Measurements from ENCODE around the gene FURIN.

FURIN gene

DNA sequence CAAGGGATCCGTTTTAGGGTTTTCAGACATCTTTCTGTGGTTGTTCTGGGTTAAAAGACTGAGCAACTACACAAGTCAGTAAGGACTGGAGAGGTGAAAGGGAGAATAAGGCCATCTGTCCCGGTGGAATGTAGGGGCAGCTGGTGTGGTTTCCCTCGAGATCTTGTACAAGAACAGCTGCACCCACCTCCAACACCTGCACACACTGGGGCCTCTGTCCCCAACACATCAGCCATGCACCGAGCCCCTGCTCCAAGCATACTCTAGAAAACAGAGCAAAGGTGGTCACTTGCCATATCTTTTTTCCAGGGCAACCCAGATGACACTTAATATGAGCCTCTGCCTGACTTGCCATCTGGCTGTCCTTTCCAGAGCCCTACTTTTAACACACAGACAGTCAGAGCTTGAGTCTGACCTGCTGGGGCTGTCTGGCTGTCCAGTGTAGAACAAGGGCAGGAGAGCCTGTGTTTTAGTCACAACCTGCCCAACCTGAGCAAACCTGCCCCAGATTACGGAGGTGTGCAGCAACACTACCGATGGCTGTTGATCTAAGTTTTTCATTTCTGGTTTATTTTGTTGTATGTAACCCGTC is 46.9 kb downstream of the FURIN start:
- TF ChIP-seq, protein P1, sequence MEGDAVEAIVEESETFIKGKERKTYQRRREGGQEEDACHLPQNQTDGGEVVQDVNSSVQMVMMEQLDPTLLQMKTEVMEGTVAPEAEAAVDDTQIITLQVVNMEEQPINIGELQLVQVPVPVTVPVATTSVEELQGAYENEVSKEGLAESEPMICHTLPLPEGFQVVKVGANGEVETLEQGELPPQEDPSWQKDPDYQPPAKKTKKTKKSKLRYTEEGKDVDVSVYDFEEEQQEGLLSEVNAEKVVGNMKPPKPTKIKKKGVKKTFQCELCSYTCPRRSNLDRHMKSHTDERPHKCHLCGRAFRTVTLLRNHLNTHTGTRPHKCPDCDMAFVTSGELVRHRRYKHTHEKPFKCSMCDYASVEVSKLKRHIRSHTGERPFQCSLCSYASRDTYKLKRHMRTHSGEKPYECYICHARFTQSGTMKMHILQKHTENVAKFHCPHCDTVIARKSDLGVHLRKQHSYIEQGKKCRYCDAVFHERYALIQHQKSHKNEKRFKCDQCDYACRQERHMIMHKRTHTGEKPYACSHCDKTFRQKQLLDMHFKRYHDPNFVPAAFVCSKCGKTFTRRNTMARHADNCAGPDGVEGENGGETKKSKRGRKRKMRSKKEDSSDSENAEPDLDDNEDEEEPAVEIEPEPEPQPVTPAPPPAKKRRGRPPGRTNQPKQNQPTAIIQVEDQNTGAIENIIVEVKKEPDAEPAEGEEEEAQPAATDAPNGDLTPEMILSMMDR (IDR thresholded peaks at IDR 0.05; ENCODE audit: borderline replicate concordance, insufficient read depth, low read depth, low read length): no peak
- H3K4me3 ChIP-seq (ENCODE audit: low read depth, low read length): no peak overlapping the region

DNA sequence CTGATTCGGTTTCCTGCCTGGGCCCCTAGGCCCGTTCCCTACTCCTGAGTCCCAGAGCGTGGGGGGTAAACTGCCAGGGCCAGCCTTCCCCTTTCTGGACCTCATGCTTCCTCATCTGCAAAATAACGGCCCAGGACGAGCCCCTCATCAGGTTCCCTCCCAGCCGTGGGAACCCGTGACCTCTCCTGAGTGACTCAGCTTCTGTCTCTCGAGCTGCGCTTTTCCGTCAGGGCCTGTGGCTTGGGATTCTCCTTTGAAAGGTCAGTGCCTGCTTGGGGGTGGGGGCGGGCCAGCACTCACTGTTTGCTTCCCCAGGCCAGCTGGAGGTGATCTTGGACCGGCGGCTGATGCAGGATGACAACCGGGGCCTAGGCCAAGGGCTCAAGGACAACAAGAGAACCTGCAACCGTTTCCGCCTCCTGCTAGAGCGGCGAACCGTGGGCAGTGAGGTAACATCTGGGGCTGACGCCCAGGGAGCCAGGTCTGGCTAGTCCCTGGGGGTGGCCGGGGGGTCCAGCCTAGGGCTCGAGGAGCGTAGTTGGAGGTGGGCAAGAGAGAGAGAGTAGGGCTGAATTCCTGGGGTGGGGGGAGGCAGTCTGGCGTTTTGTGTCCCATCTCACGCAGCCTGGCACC is 47.5 kb downstream of the FURIN start:
- H3K4me3 ChIP-seq (ENCODE audit: low read depth, low read length): no peak overlapping the region
- TF ChIP-seq, protein P1 (IDR thresholded peaks at IDR 0.05; ENCODE audit: borderline replicate concordance, insufficient read depth, low read depth, low read length): no peak

DNA sequence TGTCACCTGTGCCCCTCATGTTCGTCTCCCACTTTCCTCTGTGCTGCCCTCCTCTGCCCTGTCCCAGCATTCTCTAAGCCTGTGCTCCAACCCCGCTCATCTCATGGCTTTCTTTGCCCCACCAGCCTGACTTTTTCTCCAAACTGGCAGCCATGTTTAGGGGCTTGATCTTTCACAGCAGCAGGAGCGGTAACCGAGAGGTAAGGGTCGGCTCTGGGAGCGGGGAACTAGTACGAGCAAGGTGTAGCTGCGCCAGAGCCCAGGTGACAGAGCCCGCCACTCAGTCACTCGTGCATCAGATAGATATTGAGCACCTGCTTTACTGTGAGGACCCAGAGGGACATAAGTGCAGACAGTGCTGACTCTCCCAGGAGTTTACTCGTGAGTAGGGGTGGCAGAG is 48.1 kb downstream of the FURIN start:
- H3K4me3 ChIP-seq (ENCODE audit: low read depth, low read length): no peak overlapping the region
- TF ChIP-seq, protein P1 (IDR thresholded peaks at IDR 0.05; ENCODE audit: borderline replicate concordance, insufficient read depth, low read depth, low read length): no peak

DNA sequence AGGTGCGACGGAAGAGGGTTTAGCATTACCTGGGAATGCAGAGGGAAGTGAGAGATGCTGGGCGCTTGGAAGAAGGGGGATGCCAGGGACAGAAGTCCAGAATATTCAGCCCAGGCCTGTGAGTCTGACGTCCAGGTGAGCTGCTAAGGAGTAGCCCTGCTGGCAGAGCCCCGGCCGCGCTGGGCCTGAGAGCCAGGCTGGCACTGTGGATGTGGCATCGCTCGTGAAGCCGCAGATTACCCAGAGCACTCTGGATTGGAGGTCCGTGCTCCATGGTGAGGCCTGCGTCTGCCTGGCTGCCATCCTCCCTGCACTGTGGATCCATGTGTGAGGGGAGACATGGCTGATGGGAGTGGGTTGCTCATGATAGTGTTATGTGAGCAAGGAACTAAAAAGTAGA is 49.2 kb downstream of the FURIN start:
- no peak overlapping the region for H3K4me3 ChIP-seq (ENCODE audit: low read depth, low read length)
- TF ChIP-seq, protein P1 (IDR thresholded peaks at IDR 0.05; ENCODE audit: borderline replicate concordance, insufficient read depth, low read depth, low read length): no peak

DNA sequence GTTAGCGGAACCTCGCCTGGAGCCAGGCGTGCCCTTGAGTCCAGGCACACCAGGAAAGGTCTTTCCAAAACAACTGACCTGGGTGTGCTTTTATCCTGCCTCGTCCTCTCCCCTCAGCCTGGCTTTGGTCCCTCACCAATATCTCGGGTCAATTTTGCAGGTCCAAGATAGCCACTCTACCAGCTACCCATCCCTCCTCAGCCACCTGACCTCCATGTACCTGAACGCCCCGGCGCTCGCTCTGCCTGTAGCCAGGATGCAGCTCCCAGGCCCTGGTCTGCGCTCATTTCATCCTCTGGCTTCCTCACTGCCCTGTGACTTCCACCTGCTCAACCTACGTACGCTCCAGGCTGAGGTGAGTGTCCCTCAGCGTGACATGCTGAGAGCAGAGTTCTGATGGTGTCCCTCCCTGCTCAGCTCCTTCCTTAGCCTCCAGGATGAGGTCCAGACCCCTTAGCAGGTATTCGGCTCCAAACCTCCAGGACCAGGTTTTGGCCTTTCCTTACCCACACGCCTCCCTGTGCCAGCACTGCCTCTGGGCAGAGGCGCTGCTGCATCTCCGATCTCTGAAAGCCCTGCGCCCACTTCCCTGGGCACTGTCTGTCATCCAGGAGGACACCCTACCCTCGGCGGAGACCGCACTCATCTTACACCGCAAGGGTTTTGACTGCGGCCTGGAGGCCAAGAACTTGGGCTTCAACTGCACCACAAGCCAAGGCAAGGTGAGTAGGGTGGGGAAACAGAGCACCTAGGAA is 49.8 kb downstream of the FURIN start:
- TF ChIP-seq, protein P1 (IDR thresholded peaks at IDR 0.05; ENCODE audit: borderline replicate concordance, insufficient read depth, low read depth, low read length): no peak
- H3K4me3 ChIP-seq (ENCODE audit: low read depth, low read length): no peak overlapping the region

DNA sequence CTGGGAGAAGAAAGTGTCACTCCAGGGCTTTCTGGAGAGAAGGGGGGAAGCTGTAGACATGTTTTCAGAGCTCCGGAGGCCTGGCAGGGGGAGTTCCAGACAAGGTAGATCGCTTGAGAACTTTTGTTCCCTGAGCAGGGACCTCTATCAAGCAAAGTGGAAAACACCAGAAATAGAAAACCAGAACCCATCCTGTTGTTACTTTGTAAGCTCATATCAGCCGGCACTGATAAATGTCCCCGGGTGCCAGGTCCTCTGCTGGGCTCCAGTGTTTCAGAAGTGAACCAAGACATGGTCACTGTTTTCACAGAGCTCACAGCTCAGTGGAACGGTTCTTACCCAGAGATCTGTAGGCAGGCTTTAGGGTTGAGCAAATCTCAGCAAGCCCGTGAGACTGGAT is 50.4 kb downstream of the FURIN start:
- TF ChIP-seq, protein P1 (IDR thresholded peaks at IDR 0.05; ENCODE audit: borderline replicate concordance, insufficient read depth, low read depth, low read length): no peak
- H3K4me3 ChIP-seq (ENCODE audit: low read depth, low read length): no peak overlapping the region

All from GM12875 (cell line).